Upper lobe of left lung (tissue), 6 donors: ENCODE data around the gene SPATA33. TPM values are rescaled to one million over a fixed set of nuclear protein-coding genes. Genes with fewer than 3 reads are reported as not detected.

Source experiments
- ATAC-seq, 2 donors: fragments of 200-7000 bp; cut with Tn5 transposase; one replicate each; pipeline ENCODE4 v1.9.1; 2022; ENCODE audit warnings: mild to moderate bottlenecking in 2 of 2, moderate library complexity in 2 of 2; ENCODE audit not compliant: low FRiP score in 2 of 2
- DNase-seq, 2 donors: peaks; one replicate each; pipeline ENCODE4 v3.0.0-alpha.2; 2019 to 2020
- H3K27ac ChIP-seq, 4 donors: fragments of 200-600 bp; sonication (generic); one replicate each; pipeline ENCODE4 v1.5.1; 2016 to 2019
- H3K27me3 ChIP-seq, 4 donors: fragments of 200-600 bp; sonication (generic); one replicate each; pipeline ENCODE4 v1.5.1; 2017 to 2019
- H3K36me3 ChIP-seq, 4 donors: fragments of 200-600 bp; sonication (generic); one replicate each; pipeline ENCODE4 v1.5.1; 2016 to 2019
- H3K4me1 ChIP-seq, 4 donors: fragments of 200-600 bp; sonication (generic); one replicate each; pipeline ENCODE4 v1.5.1; 2018 to 2019
- H3K4me3 ChIP-seq, 4 donors: fragments of 200-600 bp; sonication (generic); one replicate each; pipeline ENCODE4 v1.5.1; 2017 to 2019; ENCODE audit warnings: mild to moderate bottlenecking in 2 of 4, moderate library complexity in 1 of 4
- H3K9me3 ChIP-seq, 4 donors: fragments of 200-600 bp; sonication (generic); one replicate each; pipeline ENCODE4 v1.5.1; 2018 to 2019
- CTCF ChIP-seq, 6 experiments: fragments of 450-650 bp in 4 of 6; fragments of 200-600 bp in 2 of 6; sonication (generic) in 2 of 6; IDR thresholded peaks; one replicate each; pipeline ENCODE4 v1.5.1; 2016 to 2019; ENCODE audit warnings: antibody characterized with exemption in 6 of 6
- EP300 ChIP-seq, 4 donors: sonication (generic); formaldehyde crosslinking; IDR thresholded peaks; one replicate each; pipeline ENCODE4 v1.5.1; 2017; ENCODE audit warnings: antibody characterized with exemption in 4 of 4, control low read depth in 2 of 4
- POLR2A ChIP-seq, 4 donors: fragments of 450-650 bp; IDR thresholded peaks; one replicate each; pipeline ENCODE4 v1.5.1; 2016 to 2017; ENCODE audit warnings: antibody characterized with exemption in 4 of 4, mild to moderate bottlenecking in 2 of 4
- POLR2AphosphoS5 ChIP-seq, 2 donors: sonication (generic); formaldehyde crosslinking; IDR thresholded peaks; one replicate each; pipeline ENCODE4 v1.5.1; 2017; ENCODE audit warnings: antibody characterized with exemption in 2 of 2
- WGBS, 2 donors: methylation state at CpG; one replicate each; pipeline ENCODE4 v1.1.5; 2017 to 2018; 5-methylcytosine and 5-hydroxymethylcytosine counted together
- total RNA-seq, 6 donors: library from RNA; depleted of rRNA in 4 of 6; stranded (reverse); fragments of >200 nt in 4 of 6; gene quantifications; one replicate each; pipeline versions ENCODE4 v1.1.0 to v1.2.1, GENCODE V29; 2016 to 2021
- donor health status: DM: no; HTN: no; CAD: no; lungs with moderate emphysema.
- donor health status: DM: no; HTN: yes; CAD: no; lungs with severe emphysema.

SPATA33 gene
- total RNA-seq, 6 donors from 2014 or later, result 5.8 to 22.0 (median 8.8) TPM

DNA sequence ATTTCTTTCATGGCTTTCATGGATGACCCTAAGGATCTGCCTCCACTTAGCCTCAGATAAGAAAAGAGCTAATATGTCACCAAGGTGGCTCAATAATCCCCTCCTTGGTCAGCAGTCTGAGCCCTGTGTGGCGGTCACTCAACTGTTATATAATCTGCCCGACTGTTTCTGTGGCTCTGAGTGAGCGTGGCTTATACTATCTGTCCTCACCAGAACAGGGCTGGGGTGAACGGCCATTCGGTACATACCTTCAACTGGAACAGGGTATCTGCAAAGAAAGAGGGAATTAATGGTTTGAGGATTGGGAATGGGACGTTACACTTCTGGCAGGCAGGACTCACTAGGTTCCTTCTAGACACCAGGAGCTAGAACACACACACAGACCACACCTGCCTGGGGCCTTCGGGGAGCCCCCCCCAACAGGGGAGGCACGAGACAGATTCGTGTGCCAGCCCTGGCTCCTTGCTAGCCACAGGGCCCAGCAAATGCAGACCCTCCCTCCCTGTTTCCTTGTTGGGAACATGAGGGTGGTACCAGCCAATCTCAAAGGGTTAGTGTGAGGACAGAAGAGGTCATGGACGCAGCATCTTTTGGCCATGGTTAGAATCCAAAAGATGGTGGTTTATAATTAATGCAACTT lies 3.9 kb upstream of the SPATA33 start:
- ATAC-seq (no peak), DNase-seq (no peak)
- WGBS, 2 donors, result 90 to 92% methylated on average over 7 to 10 of the region's 10 CpGs
- H3K4me3 ChIP-seq, result no peak overlapping the region
- no peak for TF ChIP-seq POLR2AphosphoS5 (IDR thresholded peaks at IDR 0.05)
- TF ChIP-seq CTCF (IDR thresholded peaks at IDR 0.05), result no peak
- TF ChIP-seq EP300 (IDR thresholded peaks at IDR 0.05), result no peak
- TF ChIP-seq POLR2A (IDR thresholded peaks at IDR 0.05), result no peak
- H3K27me3 ChIP-seq, result no peaks in the 10 kb centered on the region
- peaks cover 16 to 29% (median 19%) of the 10 kb centered on the region in 4 donors for H3K4me1 ChIP-seq
- H3K9me3 ChIP-seq, result no peaks in the 10 kb centered on the region
- H3K27ac ChIP-seq, result no peak overlapping the region
- peaks cover 0 to 45% (median 19%) of the 10 kb centered on the region in 4 donors for H3K36me3 ChIP-seq

GRCh38 chr16:89655062-89655643 lies 2.5 kb upstream of the SPATA33 start:
- peaks cover 21 to 39% (median 28%) of the 10 kb centered on the region in 4 donors for H3K4me1 ChIP-seq

GRCh38 chr16:89656435-89657121 lies 1.1 kb upstream of the SPATA33 start:
- Histone ChIP-seq H3K4me3 (peak overlapping the region; percentile 89 to 97 (median 92)), H3K9me3 (no peaks in the 10 kb centered on the region), H3K27me3 (no peaks in the 10 kb centered on the region), H3K36me3 (peaks cover 0 to 21% (median 8%) of the 10 kb centered on the region in 4 donors), H3K4me1 (peaks cover 21 to 39% (median 28%) of the 10 kb centered on the region in 4 donors), H3K27ac (peak overlapping the region; percentile 81 to 91 (median 90))
- ATAC-seq (no peak), DNase-seq (no peak)
- WGBS, 2 donors, result 37 to 40% methylated on average over 32 of the region's 32 CpGs
- no peak for TF ChIP-seq POLR2A (IDR thresholded peaks at IDR 0.05)
- no peak for TF ChIP-seq EP300 (IDR thresholded peaks at IDR 0.05)
- TF ChIP-seq CTCF (IDR thresholded peaks at IDR 0.05), result no peak
- TF ChIP-seq POLR2AphosphoS5 (IDR thresholded peaks at IDR 0.05), result no peak

More at GRCh38 chr16:89655062-89655643, 2.5 kb upstream of the SPATA33 start:
- TF ChIP-seq EP300 (IDR thresholded peaks at IDR 0.05) (no peak), POLR2A (IDR thresholded peaks at IDR 0.05) (no peak), CTCF (IDR thresholded peaks at IDR 0.05) (no peak), POLR2AphosphoS5 (IDR thresholded peaks at IDR 0.05) (no peak)
- no peaks in the 10 kb centered on the region for H3K9me3 ChIP-seq
- DNase-seq, result no peak
- WGBS, 2 donors, result 87 to 89% methylated on average over 10 of the region's 10 CpGs
- H3K27ac ChIP-seq, result no peak overlapping the region
- no peaks in the 10 kb centered on the region for H3K27me3 ChIP-seq
- no peak overlapping the region for H3K4me3 ChIP-seq
- H3K36me3 ChIP-seq, result peaks cover 0 to 31% (median 10%) of the 10 kb centered on the region in 4 donors
- ATAC-seq, result no peak

DNA sequence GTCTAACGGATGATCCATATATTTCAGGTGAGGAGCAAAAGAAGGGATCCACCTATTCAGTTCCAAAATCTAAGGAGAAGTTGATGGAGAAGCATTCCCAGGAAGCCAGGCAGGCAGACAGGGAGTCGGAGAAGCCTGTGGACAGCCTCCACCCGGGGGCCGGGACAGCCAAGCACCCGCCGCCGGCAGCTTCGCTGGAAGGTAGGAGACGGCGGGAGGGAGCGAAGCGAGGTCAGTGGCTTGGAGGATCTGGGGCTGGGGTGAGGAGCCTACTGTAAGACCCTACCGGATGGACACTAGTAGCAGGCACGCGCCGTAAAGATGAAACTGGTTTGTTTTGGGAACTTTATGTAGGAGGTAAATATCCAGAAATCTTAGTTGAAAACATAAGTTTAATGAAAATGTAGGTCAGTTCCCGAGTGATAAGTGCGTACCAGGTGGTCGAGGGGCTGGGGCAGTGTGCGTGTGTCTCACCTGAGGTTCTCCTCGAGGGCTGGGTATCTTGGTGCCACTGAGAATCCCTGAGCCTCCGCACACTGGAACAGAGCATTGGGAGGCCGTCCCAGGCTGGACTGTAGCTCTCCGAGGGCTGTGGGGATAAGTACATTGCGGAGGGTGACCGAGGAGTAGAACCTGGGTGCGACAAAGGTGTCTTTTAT lies 714 bp downstream of the SPATA33 start:
- TF ChIP-seq POLR2A (IDR thresholded peaks at IDR 0.05) (no peak), CTCF (IDR thresholded peaks at IDR 0.05) (no peak), POLR2AphosphoS5 (IDR thresholded peaks at IDR 0.05) (no peak), EP300 (IDR thresholded peaks at IDR 0.05) (no peak)
- ATAC-seq (peak; percentile 20 to 22), DNase-seq (peak in 1 of 2 donors; percentile 83)
- Histone ChIP-seq H3K4me3 (peak overlapping the region; percentile 89 to 97 (median 92)), H3K27ac (peak overlapping the region; percentile 81 to 91 (median 90)), H3K9me3 (no peaks in the 10 kb centered on the region), H3K27me3 (no peaks in the 10 kb centered on the region), H3K36me3 (peaks cover 0 to 26% (median 10%) of the 10 kb centered on the region in 4 donors), H3K4me1 (peaks cover 21 to 39% (median 28%) of the 10 kb centered on the region in 4 donors)
- 17 to 21% methylated on average over 25 to 27 of the region's 27 CpGs for WGBS, 2 donors
